A549 (cell line): Measurements from ENCODE around the gene SVEP1. TPM values are rescaled to one million over a fixed set of nuclear protein-coding genes. Genes with fewer than 3 reads are reported as not detected.

Experiments
- ATAC-seq, 2 experiments: fragments of 200-7000 bp in 1 of 2; fragments of >200 bp in 1 of 2; cut with Nextera tagmentation in 1 of 2; cut with Tn5 transposase in 1 of 2; 3 replicates each; pipeline versions ENCODE4 v1.8.0 to v1.9.1; 2018 to 2020; ENCODE audit warnings: mild to moderate bottlenecking in 1 of 2, moderate library complexity in 1 of 2
- CTCF ChIA-PET: fragments of 300-600 bp; sonication (Branson Sonifier 250); formaldehyde crosslinking; extraction: SDS; loops from one replicate; lab custom pipeline; 2021; ENCODE audit warnings: antibody characterized with exemption, inconsistent platforms; lab: Yijun Ruan, JAX
- POLR2A ChIA-PET: fragments of 350-600 bp; formaldehyde crosslinking; extraction: SDS; loops from one replicate; lab custom pipeline; 2021; ENCODE audit warnings: antibody characterized with exemption, inconsistent platforms; lab: Yijun Ruan, JAX
- DNase-seq, 2 experiments: peaks; one replicate each; pipeline versions ENCODE4 v3.0.0 to v3.0.0-alpha.2; 2011 to 2016; ENCODE audit warnings: low read depth in 1 of 2, low spot score in 1 of 2
- FAIRE-seq: peaks from 2 replicates; lab custom pipeline; 2011; peaks lifted over from hg19 to GRCh38; lab: Jason Lieb, UNC
- H3K27ac ChIP-seq, 2 experiments: fragments of >200 bp; sonication (Bioruptor Twin); formaldehyde crosslinking; 3 replicates each; pipeline ENCODE4 v1.5.1; 2016 to 2017
- H3K4me1 ChIP-seq: fragments of >200 bp; sonication (Bioruptor Twin); formaldehyde crosslinking; 3 replicates; pipeline ENCODE4 v1.6.1; 2016
- H3K4me2 ChIP-seq: fragments of >200 bp; sonication (Bioruptor Twin); formaldehyde crosslinking; 3 replicates; pipeline ENCODE4 v1.6.1; 2016
- H3K4me3 ChIP-seq: fragments of >200 bp; sonication (Bioruptor Twin); formaldehyde crosslinking; 3 replicates; pipeline ENCODE4 v1.5.1; 2016
- H3K9me3 ChIP-seq: fragments of >200 bp; sonication (Bioruptor Twin); formaldehyde crosslinking; 3 replicates; pipeline ENCODE4 v1.6.1; 2016
- CBX2 ChIP-seq: fragments of 200-600 bp; sonication (generic); IDR thresholded peaks from 2 replicates; pipeline ENCODE4 v1.6.1; 2016; ENCODE audit warnings: low read depth, mild to moderate bottlenecking, borderline replicate concordance
- CHD4 ChIP-seq: fragments of 200-600 bp; sonication (generic); IDR thresholded peaks from 2 replicates; pipeline ENCODE4 v1.6.1; 2016; ENCODE audit warnings: antibody characterized with exemption, mild to moderate bottlenecking, borderline replicate concordance
- EHF ChIP-seq: fragments of 250-450 bp; sonication (Bioruptor Pico); IDR thresholded peaks from 2 replicates; pipeline ENCODE4 v1.5.0; 2020; ENCODE audit warnings: mild to moderate bottlenecking
- EHMT2 ChIP-seq: fragments of 200-600 bp; sonication (generic); IDR thresholded peaks from 2 replicates; pipeline ENCODE4 v1.6.1; 2016; ENCODE audit warnings: antibody characterized with exemption, low read depth, mild to moderate bottlenecking, moderate library complexity
- ESRRA ChIP-seq: fragments of 150-350 bp; IDR thresholded peaks from 2 replicates; pipeline ENCODE4 v1.6.1; 2014; ENCODE audit warnings: mild to moderate bottlenecking, low read length, borderline replicate concordance
- FOXS1 ChIP-seq: fragments of 250-450 bp; sonication (Bioruptor Pico); IDR thresholded peaks from 2 replicates; pipeline ENCODE4 v1.5.0; 2020; ENCODE audit warnings: mild to moderate bottlenecking, moderate library complexity
- HES2 ChIP-seq: fragments of >200 bp; sonication (Bioruptor Twin); formaldehyde crosslinking; IDR thresholded peaks from 2 replicates; pipeline ENCODE4 v1.6.1; 2016
- HOXA7 ChIP-seq: fragments of 250-450 bp; sonication (Bioruptor Pico); IDR thresholded peaks from 2 replicates; pipeline ENCODE4 v1.5.0; 2020; ENCODE audit warnings: mild to moderate bottlenecking, moderate library complexity
- KDM5A ChIP-seq: fragments of 200-600 bp; sonication (generic); IDR thresholded peaks from 2 replicates; pipeline ENCODE4 v1.6.1; 2016; ENCODE audit warnings: antibody characterized with exemption, mild to moderate bottlenecking
- MAFK ChIP-seq: fragments of 450-650 bp; IDR thresholded peaks from 2 replicates; pipeline ENCODE4 v1.6.1; 2014; ENCODE audit not compliant: partially characterized antibody
- MAZ ChIP-seq: fragments of 150-350 bp; IDR thresholded peaks from 2 replicates; pipeline ENCODE4 v1.6.1; 2014; ENCODE audit warnings: antibody characterized with exemption, low read depth, low read length, borderline replicate concordance
- MYC ChIP-seq: IDR thresholded peaks from 2 replicates; pipeline ENCODE4 v1.6.1; 2012; ENCODE audit warnings: mild to moderate bottlenecking, inconsistent platforms, low read length, improper control_type of control experiment, borderline replicate concordance
- NR3C1 ChIP-seq: fragments of >200 bp; sonication (Bioruptor Twin); formaldehyde crosslinking; IDR thresholded peaks from 3 replicates; pipeline ENCODE4 v1.6.1; 2017
- SMC3 ChIP-seq: fragments of >200 bp; sonication (Bioruptor Twin); formaldehyde crosslinking; IDR thresholded peaks from 3 replicates; pipeline ENCODE4 v1.6.1; 2018; ENCODE audit warnings: inconsistent platforms
- TP53 ChIP-seq: fragments of 250-450 bp; sonication (Bioruptor Pico); IDR thresholded peaks from 2 replicates; pipeline ENCODE4 v1.5.0; 2021; ENCODE audit warnings: mild to moderate bottlenecking, moderate library complexity
- ZFP36 ChIP-seq: fragments of 450-650 bp; IDR thresholded peaks from 2 replicates; pipeline ENCODE4 v1.6.1; 2014; ENCODE audit warnings: borderline replicate concordance; ENCODE audit not compliant: partially characterized antibody
- ZNF302 ChIP-seq: fragments of 250-450 bp; sonication (Bioruptor Pico); IDR thresholded peaks from 2 replicates; pipeline ENCODE4 v1.9.0; 2021; ENCODE audit warnings: inconsistent platforms, mild to moderate bottlenecking, moderate library complexity
- WGBS: methylation state at CpG from one replicate; pipeline ENCODE4 v1.1.6; 2017; ENCODE audit errors: missing lambda C conversion rate; 5-methylcytosine and 5-hydroxymethylcytosine counted together
- polyA plus RNA-seq, 4 experiments: library from polyadenylated mRNA; depleted of rRNA in 3 of 4; stranded (reverse); fragments of >200 nt; fragmentation: RNase III in 1 of 4; extraction: RNeasy Plus Mini Kit Qiagen cat#74134 plus additional on column Dnase treatment in 1 of 4; gene quantifications; 2 replicates in 3 of 4; 3 replicates in 1 of 4; pipeline ENCODE4 v1.2.3, GENCODE V29; 2011 to 2017
- TF ChIP-seq, protein P1 (sequence below): fragments of 250-450 bp; sonication (Bioruptor Pico); IDR thresholded peaks from 2 replicates; pipeline ENCODE4 v1.5.0; 2020; ENCODE audit warnings: low read depth, mild to moderate bottlenecking, moderate library complexity
- TF ChIP-seq, protein P2 (sequence below): IDR thresholded peaks from 2 replicates; pipeline ENCODE4 v1.6.1; 2012
- TF ChIP-seq, protein P3 (sequence below): fragments of >200 bp; sonication (Bioruptor Twin); formaldehyde crosslinking; IDR thresholded peaks from 3 replicates; pipeline ENCODE4 v1.6.1; 2016
- TF ChIP-seq, protein P4 (sequence below): fragments of >200 bp; sonication (Bioruptor Twin); formaldehyde crosslinking; IDR thresholded peaks from 3 replicates; pipeline ENCODE4 v1.5.1; 2016

SVEP1 gene
- polyA plus RNA-seq, 2 of the 4 experiments (the other 2 are of a cell fraction), result 0.52 to 1.5 TPM

- Histone ChIP-seq H3K4me2 (no peak overlapping the region), H3K4me1 (no peaks in the 10 kb centered on the region), H3K4me3 (no peak overlapping the region), H3K9me3 (no peaks in the 10 kb centered on the region), H3K27ac (no peak overlapping the region)
- TF ChIP-seq, protein P1, sequence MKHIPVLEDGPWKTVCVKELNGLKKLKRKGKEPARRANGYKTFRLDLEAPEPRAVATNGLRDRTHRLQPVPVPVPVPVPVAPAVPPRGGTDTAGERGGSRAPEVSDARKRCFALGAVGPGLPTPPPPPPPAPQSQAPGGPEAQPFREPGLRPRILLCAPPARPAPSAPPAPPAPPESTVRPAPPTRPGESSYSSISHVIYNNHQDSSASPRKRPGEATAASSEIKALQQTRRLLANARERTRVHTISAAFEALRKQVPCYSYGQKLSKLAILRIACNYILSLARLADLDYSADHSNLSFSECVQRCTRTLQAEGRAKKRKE (CRISPR knock-in tag), result no peak
- TF ChIP-seq CHD4 (no peak), ZNF302 (no peak), EHMT2 (no peak), HOXA7 (CRISPR knock-in tag) (no peak), CBX2 (no peak), MAFK (no peak), HES2 (no peak), EHF (CRISPR knock-in tag) (no peak), KDM5A (no peak), NR3C1 (no peak), ZFP36 (no peak), TP53 (CRISPR knock-in tag) (no peak), MAZ (no peak), FOXS1 (CRISPR knock-in tag) (no peak)
- TF ChIP-seq, protein P2, sequence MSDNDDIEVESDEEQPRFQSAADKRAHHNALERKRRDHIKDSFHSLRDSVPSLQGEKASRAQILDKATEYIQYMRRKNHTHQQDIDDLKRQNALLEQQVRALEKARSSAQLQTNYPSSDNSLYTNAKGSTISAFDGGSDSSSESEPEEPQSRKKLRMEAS, result no peak
- TF ChIP-seq, protein P3, sequence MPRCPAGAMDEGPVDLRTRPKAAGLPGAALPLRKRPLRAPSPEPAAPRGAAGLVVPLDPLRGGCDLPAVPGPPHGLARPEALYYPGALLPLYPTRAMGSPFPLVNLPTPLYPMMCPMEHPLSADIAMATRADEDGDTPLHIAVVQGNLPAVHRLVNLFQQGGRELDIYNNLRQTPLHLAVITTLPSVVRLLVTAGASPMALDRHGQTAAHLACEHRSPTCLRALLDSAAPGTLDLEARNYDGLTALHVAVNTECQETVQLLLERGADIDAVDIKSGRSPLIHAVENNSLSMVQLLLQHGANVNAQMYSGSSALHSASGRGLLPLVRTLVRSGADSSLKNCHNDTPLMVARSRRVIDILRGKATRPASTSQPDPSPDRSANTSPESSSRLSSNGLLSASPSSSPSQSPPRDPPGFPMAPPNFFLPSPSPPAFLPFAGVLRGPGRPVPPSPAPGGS, result no peak
- TF ChIP-seq, protein P4, sequence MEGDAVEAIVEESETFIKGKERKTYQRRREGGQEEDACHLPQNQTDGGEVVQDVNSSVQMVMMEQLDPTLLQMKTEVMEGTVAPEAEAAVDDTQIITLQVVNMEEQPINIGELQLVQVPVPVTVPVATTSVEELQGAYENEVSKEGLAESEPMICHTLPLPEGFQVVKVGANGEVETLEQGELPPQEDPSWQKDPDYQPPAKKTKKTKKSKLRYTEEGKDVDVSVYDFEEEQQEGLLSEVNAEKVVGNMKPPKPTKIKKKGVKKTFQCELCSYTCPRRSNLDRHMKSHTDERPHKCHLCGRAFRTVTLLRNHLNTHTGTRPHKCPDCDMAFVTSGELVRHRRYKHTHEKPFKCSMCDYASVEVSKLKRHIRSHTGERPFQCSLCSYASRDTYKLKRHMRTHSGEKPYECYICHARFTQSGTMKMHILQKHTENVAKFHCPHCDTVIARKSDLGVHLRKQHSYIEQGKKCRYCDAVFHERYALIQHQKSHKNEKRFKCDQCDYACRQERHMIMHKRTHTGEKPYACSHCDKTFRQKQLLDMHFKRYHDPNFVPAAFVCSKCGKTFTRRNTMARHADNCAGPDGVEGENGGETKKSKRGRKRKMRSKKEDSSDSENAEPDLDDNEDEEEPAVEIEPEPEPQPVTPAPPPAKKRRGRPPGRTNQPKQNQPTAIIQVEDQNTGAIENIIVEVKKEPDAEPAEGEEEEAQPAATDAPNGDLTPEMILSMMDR, result no peak
- CTCF ChIA-PET, result no interaction called here
- DNase-seq, result no peak
- no peak for FAIRE-seq
- POLR2A ChIA-PET, result no interaction called here
- ATAC-seq, result no peak
- WGBS, result 72% methylated on average over 3 of the region's 3 CpGs
Observed at GRCh38 chr9:110465190-110465589, 114.4 kb downstream of the SVEP1 start.

DNA sequence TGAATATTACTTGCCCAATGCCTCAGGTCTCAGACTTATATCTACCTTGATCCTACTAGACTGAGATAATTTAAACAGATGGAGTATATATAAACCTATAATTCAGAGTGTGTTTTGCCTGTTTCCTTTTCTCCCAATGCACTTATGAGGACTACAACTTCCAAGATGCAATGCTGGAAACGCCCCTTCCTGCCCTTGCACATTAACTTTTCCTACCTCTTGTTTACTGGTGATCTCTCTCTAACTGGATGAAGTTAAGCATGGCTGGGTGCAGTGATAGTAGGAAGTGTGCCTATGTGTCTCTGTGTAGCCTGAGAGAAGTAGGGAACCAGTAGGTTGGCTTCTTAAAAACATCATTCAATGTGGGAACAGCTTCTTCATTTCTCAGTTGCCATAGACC lies 115.2 kb downstream of the SVEP1 start:
- Histone ChIP-seq H3K27ac (no peak overlapping the region), H3K9me3 (no peaks in the 10 kb centered on the region), H3K4me3 (no peak overlapping the region), H3K4me1 (no peaks in the 10 kb centered on the region), H3K4me2 (no peak overlapping the region)
- DNase-seq, result no peak
- ChIA-PET CTCF (interaction anchor here (0.8 kb wide), 1 partner anchor 12 kb away, joined by 3 read pairs; no protein-coding TSS in a partner anchor), POLR2A (no interaction called here)
- 36% methylated on average over 1 of the region's 1 CpG for WGBS
- ATAC-seq, result no peak
- TF ChIP-seq MYC, result no peak
- TF ChIP-seq SMC3, result no peak
- no peak for TF ChIP-seq EHMT2
- no peak for TF ChIP-seq HOXA7 (CRISPR knock-in tag)
- no peak for TF ChIP-seq ESRRA
- FAIRE-seq, result no peak
